ENCODE results near the gene AXL. TPM values are rescaled to one million over a fixed set of nuclear protein-coding genes. Genes with fewer than 3 reads are reported as not detected.
"Not testable (repeated sequence)": the region's sequence is repeated elsewhere in the genome, so short reads cannot be mapped to it uniquely, and the experiment has no call there.

Gene AXL
- total RNA-seq, 1 donor = 368 TPM

DNA sequence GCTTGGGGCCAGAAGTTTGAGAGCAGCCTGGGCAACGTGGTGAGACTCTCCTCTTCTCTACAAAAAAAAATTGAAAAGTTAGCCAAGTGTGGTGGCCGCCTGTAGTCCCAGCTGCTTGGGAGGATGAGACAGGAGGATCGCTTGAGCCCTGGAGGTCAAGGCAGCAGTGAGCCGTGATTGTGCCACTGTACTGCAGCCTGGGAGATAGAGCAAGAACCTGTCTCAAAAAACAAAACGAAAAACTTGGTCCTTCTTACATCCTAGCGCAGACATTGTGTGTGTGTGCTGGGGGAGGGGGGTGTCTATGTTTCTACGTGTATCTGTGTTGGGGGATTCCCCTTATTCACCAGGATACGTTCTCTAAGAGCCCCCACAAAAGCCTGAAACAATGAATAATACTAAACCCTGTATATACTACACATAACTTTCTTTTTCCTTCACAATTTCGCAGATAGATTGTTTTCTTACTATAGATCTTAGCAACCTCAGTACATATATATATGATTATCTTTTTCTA is 7.9 kb downstream of the AXL start:
- H3K27ac ChIP-seq (ENCODE audit: low read depth, low read length) = peak overlapping the region; percentile 95
- H2AFZ ChIP-seq (ENCODE audit: low read length) = no peak overlapping the region
- no peak for TF ChIP-seq CTCF (IDR thresholded peaks at IDR 0.05; ENCODE audit: extremely low read depth, low read depth, low read length)
- no peak for DNase-seq (ENCODE audit: insufficient read length, low spot score, missing footprints)
- peaks cover 76% of the 10 kb centered on the region for H3K36me3 ChIP-seq (ENCODE audit: insufficient read depth, low read length)
- no peak overlapping the region for H3K4me3 ChIP-seq (ENCODE audit: insufficient read depth, low read length)
- H3K4me2 ChIP-seq (ENCODE audit: insufficient read depth, low read length) = peak overlapping the region; percentile 74
- H3K79me2 ChIP-seq (ENCODE audit: insufficient read depth, low read length) = peaks cover 70% of the 10 kb centered on the region
- no peaks in the 10 kb centered on the region for H3K27me3 ChIP-seq (ENCODE audit: insufficient read depth, low read length)
- H3K4me1 ChIP-seq (ENCODE audit: insufficient read depth, low read length) = peaks cover 46% of the 10 kb centered on the region
- H4K20me1 ChIP-seq (ENCODE audit: insufficient read depth, low read length) = peaks cover 3% of the 10 kb centered on the region
- no peaks in the 10 kb centered on the region for H3K9me3 ChIP-seq (ENCODE audit: low read depth, low read length)

DNA sequence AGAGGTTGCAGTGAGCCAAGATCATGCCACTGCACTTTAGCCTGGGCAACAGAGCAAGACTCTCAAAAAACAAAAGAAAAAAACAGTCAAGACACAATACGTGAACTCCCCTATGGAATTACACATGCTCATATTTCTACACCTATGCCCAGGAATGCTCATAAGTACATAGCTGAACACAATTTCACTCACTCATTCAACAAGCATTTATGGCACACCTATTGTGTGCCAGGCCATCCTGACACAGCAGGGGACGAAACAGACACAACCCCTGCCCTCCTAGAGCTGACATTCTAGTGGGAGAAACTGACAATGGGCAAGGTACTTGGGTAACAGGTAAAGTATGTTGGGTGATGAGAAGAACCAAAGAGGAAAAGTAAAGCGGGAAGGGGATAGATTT is 9.5 kb downstream of the AXL start:
- Histone ChIP-seq H3K27me3 (ENCODE audit: insufficient read depth, low read length) (no peaks in the 10 kb centered on the region), H3K27ac (ENCODE audit: low read depth, low read length) (peak overlapping the region; percentile 45), H3K4me3 (ENCODE audit: insufficient read depth, low read length) (no peak overlapping the region), H2AFZ (ENCODE audit: low read length) (no peak overlapping the region), H4K20me1 (ENCODE audit: insufficient read depth, low read length) (peaks cover 3% of the 10 kb centered on the region), H3K4me2 (ENCODE audit: insufficient read depth, low read length) (no peak overlapping the region), H3K79me2 (ENCODE audit: insufficient read depth, low read length) (peaks cover 68% of the 10 kb centered on the region), H3K36me3 (ENCODE audit: insufficient read depth, low read length) (peaks cover 79% of the 10 kb centered on the region), H3K4me1 (ENCODE audit: insufficient read depth, low read length) (peaks cover 36% of the 10 kb centered on the region), H3K9me3 (ENCODE audit: low read depth, low read length) (no peaks in the 10 kb centered on the region)
- DNase-seq (ENCODE audit: insufficient read length, low spot score, missing footprints) = no peak
- no peak for TF ChIP-seq CTCF (IDR thresholded peaks at IDR 0.05; ENCODE audit: extremely low read depth, low read depth, low read length)

DNA sequence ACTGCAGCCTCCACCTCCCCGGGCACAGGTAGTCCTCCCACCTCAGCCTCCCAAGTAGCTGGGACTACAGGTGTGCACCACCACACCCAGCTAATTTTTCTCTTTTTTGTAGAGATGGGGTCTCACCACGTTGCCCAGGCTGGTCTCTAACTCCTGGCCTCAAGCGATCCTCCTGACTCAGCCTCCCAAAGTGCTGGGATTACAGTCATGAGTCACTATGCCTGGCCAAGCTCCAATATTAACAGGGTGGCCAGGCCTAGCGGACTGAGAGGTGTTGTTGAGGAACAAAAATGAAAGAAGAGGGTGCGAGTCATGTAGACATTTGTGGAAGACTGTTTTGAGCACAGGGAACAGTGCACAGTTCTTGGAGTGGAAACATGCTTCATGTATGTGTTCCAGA is 10.3 kb downstream of the AXL start:
- H3K4me2 ChIP-seq (ENCODE audit: insufficient read depth, low read length); DNase-seq (ENCODE audit: insufficient read length, low spot score, missing footprints); H3K27me3 ChIP-seq (ENCODE audit: insufficient read depth, low read length); H3K9me3 ChIP-seq (ENCODE audit: low read depth, low read length); H2AFZ ChIP-seq (ENCODE audit: low read length); H4K20me1 ChIP-seq (ENCODE audit: insufficient read depth, low read length); H3K4me3 ChIP-seq (ENCODE audit: insufficient read depth, low read length): not testable (repeated sequence)
- H3K27ac ChIP-seq (ENCODE audit: low read depth, low read length) = peak overlapping the region; percentile 50
- peaks cover 82% of the 10 kb centered on the region for H3K36me3 ChIP-seq (ENCODE audit: insufficient read depth, low read length)
- H3K79me2 ChIP-seq (ENCODE audit: insufficient read depth, low read length) = peaks cover 65% of the 10 kb centered on the region
- H3K4me1 ChIP-seq (ENCODE audit: insufficient read depth, low read length) = peaks cover 27% of the 10 kb centered on the region

DNA sequence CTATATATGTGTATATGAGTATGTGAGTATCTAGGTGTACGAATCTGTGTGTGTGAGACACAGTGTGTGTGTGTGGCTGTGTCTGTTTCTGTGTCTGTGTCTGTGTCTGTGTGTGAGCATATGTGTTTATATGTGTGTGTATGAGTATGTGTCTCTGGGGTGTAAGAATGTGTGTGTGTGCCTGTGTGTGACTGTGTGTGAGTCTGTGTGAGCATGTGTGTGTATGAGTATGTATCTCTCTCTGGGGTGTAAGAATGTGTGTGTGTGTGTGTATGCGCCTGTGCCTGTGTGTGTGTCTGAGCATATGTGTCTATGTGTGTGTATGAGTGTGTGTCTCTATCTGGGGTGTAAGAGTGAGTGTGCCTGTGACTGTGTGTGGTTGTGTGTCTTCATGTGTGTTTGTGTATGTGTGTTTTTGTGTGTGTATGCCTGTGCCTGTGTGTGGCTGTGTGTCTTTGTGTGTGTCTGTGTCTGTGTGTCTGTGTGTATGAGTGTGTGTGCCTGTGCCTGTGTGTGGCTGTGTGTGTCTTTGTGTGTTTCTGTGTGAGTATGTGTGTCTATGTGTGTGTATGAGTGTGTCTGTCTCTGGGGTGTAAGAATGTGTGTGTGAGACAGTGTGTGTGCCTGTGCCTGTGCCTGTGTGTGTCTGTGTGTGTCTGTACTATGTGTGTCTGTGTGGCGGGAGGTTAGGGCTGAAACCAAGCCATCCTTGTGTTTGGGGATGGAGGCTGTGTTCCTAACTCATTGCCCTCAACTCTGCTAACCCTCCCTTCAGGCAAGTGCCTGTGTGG is 11.2 kb downstream of the AXL start:
- Histone ChIP-seq H3K27me3 (ENCODE audit: insufficient read depth, low read length) (no peaks in the 10 kb centered on the region), H3K79me2 (ENCODE audit: insufficient read depth, low read length) (peaks cover 60% of the 10 kb centered on the region), H2AFZ (ENCODE audit: low read length) (no peak overlapping the region), H3K4me1 (ENCODE audit: insufficient read depth, low read length) (peaks cover 18% of the 10 kb centered on the region), H3K36me3 (ENCODE audit: insufficient read depth, low read length) (peaks cover 81% of the 10 kb centered on the region), H4K20me1 (ENCODE audit: insufficient read depth, low read length) (peaks cover 3% of the 10 kb centered on the region), H3K27ac (ENCODE audit: low read depth, low read length) (peak overlapping the region; percentile 50), H3K4me2 (ENCODE audit: insufficient read depth, low read length) (no peak overlapping the region), H3K9me3 (ENCODE audit: low read depth, low read length) (no peaks in the 10 kb centered on the region), H3K4me3 (ENCODE audit: insufficient read depth, low read length) (no peak overlapping the region)
- no peak for DNase-seq (ENCODE audit: insufficient read length, low spot score, missing footprints)
- no peak for TF ChIP-seq CTCF (IDR thresholded peaks at IDR 0.05; ENCODE audit: extremely low read depth, low read depth, low read length)
